ENCODE data around the gene EXD3.

GRCh38 chr9:137439158-137439714 lies 16.3 kb upstream of the EXD3 start:
- TF ChIP-seq EP300 (IDR thresholded peaks at IDR 0.05; ENCODE audit: borderline replicate concordance) = no peak
- no peak for TF ChIP-seq ZBTB7A (IDR thresholded peaks at IDR 0.05; ENCODE audit: low read depth)
- no peak for TF ChIP-seq CEBPB (IDR thresholded peaks at IDR 0.05)
- no peak for TF ChIP-seq TAF1 (IDR thresholded peaks at IDR 0.05; ENCODE audit: low read depth)
- TF ChIP-seq MAX (IDR thresholded peaks at IDR 0.05) = no peak
- no peak for TF ChIP-seq USF1 (IDR thresholded peaks at IDR 0.05)
- no peak for TF ChIP-seq RAD21 (IDR thresholded peaks at IDR 0.05; ENCODE audit: low read depth)
- TF ChIP-seq EGR1 (IDR thresholded peaks at IDR 0.05) = no peak
- TF ChIP-seq TEAD4 (IDR thresholded peaks at IDR 0.05) = no peak

All from Ishikawa (cell line).